HG03520 (cell line): ENCODE results near the gene DHCR7.
A peak's percentile ranks its signal among the peaks of the same experiment; 100 is the strongest.

Experiments used
- ATAC-seq: cut with Tn5 transposase; IDR thresholded peaks from one replicate; pipeline ENCODE4 v1.9.1; 2021; ENCODE audit warnings: mild to moderate bottlenecking, moderate library complexity; ENCODE audit not compliant: unreplicated experiment

Gene DHCR7, protein sequence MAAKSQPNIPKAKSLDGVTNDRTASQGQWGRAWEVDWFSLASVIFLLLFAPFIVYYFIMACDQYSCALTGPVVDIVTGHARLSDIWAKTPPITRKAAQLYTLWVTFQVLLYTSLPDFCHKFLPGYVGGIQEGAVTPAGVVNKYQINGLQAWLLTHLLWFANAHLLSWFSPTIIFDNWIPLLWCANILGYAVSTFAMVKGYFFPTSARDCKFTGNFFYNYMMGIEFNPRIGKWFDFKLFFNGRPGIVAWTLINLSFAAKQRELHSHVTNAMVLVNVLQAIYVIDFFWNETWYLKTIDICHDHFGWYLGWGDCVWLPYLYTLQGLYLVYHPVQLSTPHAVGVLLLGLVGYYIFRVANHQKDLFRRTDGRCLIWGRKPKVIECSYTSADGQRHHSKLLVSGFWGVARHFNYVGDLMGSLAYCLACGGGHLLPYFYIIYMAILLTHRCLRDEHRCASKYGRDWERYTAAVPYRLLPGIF

DNA sequence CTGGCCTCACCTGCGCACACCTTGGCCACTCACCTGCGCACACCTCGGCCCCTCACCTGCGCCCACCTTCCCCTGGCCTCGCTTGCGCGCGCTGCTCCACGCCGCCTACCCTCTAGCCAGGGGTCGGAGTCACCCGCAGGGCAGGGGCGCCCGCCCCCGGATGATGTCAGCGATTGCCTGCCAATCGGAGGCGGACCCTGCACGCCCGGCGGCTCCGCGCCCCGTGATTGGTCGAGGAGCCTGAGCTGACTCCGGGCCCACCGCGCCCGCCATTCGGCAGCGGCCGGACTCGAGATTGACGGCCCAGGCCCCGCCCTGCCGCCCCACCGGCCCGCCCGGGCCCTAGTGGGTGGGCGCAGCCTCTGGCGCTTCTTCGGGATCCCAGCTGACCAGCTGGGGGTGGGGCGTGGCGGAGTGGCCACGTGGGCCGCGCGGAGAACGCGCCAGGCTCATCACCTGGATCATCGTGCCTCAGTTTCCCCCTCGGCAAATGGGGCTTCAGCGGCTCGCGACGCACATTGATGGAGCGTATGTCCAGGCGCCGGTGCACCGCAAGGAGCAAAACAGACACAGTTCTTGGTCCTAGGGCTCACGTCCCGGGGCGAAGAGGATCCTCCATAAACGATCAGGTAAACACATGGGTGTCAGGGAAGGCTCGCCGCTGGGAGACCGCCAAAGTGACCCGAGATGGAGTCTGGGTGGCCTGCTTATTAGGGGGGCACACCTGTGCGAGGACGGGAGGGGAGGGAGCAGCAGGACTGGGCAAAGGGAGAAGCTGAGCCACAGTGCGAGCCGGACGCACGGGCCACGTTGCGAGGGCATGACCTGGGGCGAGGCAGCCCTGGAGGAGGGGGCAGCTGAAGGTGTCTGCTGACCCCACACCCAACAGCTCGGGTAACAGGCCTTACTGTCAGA lies at the start of gene DHCR7:
Gene DHCR7, minus strand, starts transcription at position 137 of the 915 bp plus-strand sequence. CDS start 3,441 bp downstream, outside the sequence.
- ATAC-seq: peak; percentile 76

DNA sequence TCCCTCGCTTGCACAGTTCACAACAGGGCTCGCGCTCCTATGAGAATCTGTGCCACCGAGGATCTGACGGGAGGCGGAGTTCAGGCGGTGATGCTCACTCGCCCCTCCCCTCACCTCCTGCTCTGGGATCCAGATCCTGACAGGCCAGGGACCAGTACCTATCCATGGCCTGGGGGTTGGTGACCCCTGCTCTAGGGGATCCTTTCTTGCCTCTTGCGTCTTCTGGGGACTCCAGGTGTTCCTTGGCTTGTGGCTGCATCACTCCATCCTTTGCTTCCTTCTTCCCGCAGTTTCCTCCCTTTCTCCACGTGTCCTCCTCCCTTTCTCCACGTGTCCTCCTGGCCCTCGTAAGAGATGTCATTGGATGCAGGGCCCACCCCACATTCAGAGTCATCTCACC lies 48.2 kb upstream of the DHCR7 start:
- ATAC-seq: no peak

DNA sequence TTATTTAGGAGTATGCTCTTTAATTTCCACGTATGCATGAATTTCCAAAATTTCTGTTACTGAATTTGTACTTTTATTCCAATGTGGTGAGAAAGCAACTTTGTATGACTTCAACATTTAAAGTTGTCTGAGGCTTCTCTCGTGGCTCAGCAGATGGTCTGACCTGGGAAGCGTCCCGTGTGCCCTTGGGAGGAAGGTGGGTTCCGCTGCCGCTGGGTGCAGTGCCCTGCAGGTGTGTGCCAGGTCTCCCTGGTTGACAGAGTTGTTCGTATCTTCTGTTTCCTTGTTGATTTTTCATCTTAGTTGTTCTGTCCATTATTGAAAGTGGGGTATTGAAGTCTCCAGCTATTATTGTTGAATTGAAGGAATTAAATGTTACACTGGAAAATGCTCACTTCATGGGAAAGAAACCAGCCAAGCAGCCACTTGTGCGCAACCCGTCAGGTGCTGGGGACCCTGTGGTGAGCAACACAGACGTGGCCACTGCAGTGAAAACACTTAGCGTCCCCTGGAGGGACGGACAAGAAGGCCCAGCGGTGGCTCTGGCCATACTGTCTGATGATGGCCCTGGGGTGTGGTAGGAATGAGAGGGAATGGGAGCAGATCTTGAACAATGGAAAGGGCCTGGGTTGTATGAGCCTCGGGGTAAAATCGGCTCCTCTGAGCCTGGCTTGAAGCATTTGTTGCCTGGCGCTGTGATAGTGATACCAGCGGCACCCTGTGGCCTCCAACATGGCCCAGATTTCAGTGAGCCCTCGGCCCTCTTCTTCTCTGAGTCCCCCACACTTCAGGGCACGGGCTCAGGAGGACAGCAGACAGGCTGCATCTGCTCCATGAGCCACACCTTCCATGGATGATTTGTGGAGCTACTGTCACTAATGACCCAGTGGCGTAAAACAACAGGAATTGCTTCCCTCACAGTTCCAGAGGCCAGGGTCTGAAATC lies 47.4 kb upstream of the DHCR7 start:
- no peak for ATAC-seq

DNA sequence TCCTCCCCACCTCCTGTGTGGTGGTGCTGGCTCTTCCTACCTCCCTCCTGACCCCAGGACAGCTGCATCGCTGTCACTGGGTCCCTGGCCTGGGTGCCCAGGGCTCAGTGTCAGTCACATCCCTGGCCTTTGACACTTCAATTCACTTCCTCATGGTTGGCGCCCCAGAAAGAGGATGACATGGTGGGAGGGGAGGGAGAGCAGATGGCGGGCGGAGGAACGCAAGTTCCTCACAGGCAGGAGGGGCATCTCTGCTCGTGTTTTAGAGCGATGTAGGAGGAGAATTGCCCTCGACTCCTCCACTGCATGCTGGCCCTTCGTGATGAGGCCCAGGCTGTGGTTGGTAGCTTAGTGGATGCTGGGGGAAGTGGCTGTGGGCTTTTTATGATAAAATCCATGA lies 43.7 kb upstream of the DHCR7 start:
- no peak for ATAC-seq

DNA sequence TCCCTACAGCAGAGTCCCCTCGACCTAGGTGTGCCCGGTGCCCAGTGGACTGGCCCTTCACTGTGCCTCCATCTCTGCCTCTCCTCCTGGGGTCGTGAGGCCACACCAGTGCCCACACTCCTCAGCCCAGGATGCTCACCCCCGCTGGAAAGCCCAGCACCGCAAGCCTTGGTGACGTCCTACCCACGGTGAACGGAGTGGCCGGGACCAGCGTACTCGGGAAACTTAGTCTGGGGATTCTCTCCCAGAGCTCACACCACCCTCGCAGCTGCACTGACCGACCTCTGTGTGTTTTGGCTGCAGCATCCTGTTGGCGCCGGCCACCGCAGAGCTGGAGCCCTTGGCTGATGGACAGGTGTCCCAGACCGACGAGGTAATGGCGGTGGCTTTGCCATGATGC lies 43.3 kb upstream of the DHCR7 start:
- no peak for ATAC-seq

DNA sequence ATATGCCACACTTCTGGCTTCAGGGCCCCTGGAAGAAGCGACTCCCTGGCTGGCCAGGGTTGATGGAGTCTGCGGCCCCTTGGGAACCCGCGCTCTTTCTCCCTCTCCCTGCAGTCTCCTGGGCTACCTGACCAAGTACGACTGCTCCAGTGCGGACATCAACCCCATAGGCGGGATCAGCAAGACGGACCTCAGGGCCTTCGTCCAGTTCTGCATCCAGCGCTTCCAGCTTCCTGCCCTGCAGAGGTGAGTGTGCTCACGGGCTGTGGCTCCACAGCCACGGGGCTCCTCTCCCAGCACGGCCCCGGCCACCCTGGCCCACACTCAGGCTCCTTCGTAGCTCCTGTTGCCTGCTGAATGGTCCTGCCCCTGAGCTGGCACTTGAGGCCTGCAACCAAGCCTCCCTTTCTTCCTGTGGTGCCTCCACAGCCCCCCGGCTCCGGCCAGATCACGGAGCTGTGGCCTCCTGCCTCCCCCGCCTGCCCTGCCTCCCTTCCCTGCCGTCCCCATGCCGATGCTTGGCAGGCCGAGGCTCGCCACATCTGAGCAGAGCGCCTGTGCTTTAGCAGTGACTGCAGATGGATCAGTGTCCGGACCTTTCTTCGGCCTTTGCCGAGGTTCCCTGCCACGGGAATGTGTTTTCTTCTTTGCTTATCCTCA lies 42.7 kb upstream of the DHCR7 start:
- ATAC-seq: no peak

DNA sequence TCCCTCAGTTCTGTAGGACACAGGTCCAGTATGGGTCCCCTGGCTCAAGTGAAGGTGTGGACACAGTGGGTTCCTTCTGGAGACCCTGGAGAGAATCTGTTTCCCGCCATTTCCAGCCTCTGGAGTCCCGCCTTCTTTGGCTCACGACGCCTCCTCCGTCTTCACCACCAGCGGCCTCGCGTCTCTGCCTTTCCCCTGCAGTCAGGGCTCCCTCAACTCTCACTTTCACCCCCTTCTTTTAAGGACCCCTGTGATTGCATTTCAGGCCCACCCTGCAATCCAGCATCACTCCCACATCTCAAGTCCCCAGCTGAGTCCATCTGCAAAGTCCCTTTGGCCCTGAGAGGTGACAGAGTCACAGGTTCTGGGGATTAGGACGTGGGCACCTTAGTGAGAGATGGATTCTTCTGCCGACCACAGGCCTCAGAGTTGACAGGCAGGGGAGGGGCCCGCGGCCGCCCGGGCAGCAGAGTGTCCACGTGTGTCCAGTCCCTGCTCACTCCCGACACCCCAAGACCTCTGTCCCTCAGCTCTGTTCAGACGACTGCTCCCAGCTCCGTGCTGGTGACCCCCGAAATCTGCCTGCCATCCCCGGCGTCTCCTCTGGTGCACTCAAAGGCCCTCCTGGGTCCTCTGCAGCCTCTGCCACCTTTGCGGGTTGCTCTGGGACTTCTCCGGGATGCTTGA lies 42.0 kb upstream of the DHCR7 start:
- ATAC-seq: no peak

DNA sequence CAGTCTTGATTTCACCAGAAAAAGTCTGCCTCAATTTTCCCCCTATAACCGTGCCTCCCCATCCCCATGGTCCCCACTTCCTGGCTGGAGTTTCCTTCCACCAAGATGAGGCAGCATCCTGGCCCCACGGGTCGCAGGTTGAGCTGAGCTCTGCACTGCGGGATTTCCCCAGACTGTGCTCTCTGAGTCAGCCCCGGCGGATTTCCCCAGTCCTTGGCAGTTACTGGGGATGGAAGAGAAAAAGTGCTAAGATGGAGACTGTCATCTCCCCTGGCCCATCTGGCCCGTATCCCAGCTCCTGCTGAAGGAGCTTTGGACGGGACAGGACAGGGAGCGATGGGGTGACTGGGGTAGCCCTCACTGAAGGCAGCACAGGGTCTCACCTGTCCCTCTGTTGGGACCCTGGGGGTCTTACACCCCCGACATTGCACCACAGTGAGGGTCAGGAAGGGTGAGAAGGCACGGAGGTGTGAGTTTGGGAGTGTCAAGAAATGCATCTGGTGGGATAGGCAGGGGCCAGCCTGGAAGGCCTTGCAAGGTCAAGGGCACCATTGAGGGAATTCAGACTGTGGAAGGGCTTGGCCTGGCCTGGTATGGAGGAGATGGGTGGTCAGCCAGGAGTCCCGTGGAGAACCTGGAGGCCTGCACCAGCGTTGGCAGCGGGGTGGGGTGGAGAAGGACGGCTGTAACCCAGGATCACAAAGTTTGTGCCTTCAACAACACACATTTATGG lies 41.3 kb upstream of the DHCR7 start:
- no peak for ATAC-seq

DNA sequence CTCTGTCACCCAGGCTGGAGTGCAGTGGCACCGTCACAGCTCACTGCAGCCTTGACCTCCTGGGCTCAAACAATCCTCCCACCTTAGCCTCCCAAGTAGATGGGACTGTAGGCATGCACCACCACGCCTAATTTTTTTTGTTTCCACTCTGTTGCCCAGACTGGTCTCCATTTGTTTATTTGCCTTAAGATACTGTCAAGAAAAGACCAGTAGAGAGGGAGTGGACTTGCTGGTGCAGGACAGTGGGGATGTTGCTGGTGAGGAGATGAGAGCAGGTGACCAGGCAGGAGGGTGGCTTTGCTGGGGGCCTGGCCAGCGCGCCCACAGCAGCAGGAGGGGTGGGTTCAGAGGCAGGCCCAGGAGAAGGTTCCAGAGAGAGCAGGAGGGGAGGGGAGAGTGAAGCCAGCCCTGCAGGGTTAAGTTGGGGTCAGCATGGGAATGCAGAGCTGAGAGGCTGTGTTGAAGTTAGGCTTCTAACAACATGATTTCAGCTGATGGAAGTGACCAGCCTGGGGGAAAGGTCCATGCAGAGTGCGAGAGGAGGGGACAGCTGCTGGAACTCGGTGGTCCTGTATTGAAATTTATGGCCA lies 40.6 kb upstream of the DHCR7 start:
- no peak for ATAC-seq

DNA sequence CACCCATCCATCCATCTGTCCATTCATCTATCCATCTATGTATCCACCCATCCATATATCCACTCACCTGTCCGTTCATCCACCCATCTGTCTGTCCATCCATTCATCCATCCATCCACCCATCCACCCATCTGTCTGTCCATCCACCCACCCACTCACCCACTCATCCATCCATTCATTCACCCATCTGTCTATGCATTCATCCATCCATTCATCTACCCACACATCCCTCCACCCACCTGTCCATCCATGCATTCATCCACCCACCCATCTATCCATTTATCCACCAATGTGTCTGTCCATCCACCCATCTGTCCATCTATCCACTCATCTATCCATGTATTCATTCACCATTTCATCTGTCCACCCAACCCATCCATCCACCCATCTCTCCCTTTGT lies 38.1 kb upstream of the DHCR7 start:
- no peak for ATAC-seq

DNA sequence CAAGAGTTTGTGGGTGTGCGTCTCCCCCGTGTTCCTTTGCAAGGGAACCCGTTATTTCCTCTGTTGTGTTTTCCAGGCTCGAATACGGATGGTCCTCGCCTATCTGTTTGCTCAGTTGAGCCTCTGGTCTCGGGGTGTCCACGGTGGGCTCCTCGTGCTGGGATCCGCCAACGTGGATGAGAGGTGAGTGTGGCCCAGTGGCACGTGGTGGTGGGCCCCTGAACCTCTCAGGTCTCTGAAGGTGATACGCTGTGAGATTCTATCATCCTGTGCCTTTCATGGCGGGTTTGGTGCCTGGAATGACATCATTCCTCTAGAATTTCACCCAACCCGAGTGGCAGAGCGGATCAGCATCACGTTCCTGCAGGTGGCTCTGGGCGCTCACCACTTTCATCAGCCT lies 37.3 kb upstream of the DHCR7 start:
- no peak for ATAC-seq

DNA sequence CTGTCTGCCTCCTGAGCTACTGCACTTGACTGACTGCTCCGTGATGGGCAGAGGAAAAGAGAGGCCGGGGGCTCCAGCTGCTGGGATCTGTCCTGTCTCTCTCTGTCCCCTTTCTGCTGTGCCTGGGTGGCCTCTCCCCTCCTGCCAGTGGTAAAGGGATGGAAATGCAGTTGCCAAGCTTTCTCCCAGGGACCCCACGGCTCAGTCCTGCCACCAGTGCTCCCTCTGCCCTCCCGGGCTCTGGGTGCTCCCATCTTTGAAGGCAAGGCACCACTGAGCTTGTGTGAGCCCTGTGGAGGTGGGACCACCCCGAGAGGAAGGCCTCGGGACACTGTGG lies 36.8 kb upstream of the DHCR7 start:
- no peak for ATAC-seq

DNA sequence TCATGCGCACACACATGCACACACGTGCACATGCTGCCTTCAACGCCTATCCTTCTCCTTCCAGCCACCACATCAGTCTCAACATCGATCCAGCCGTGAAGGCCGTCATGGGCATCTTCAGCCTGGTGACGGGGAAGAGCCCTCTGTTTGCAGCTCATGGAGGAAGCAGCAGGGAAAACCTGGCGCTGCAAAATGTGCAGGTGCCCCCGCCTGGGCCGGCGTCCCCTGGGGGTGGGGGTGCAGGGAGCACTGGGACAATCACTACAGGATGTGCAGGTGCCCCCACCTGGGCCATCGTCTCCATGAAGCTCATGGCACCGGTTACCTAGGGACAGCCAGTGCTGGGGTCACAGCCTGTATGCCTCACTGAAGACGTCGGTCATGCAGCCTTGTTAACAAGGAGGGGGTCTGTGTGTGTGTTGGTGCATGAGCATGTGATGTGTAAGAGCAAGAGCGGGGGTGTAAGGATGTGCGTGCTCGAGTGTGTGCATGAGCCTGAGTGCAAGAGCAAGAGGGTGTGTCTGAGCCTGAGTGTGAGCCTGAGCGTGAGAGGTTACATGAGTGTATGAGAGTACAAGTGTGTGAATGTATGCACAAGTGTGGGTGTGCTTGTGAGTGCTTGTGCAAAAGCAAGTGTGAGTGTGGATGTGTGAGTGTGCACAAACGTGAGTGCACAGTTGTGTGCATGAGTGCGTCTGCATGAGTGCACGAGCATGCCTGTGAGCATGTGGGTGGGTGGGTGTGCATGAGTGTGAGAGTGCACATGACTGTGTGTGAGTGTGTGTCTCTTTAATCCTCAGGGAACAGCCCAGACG lies 36.3 kb upstream of the DHCR7 start:
- ATAC-seq: no peak

DNA sequence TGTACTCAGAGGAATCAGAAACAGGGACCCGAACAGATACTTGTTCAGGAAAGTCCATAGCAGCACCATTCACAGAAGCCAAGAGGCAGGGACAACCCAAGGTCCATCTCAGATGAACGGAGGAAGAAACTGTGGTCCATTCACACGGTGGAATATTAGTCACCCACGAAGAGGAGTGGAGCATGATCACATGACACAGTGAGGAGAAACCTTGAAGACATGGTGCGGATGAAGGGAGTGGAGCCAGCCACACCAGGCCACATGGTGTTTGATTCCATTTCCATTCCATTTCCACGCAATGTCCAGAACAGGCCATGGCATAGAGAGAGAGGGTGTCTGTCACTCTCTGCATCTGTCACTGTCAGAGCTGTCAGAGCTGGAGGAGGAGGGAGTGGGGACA lies 35.5 kb upstream of the DHCR7 start:
- no peak for ATAC-seq

DNA sequence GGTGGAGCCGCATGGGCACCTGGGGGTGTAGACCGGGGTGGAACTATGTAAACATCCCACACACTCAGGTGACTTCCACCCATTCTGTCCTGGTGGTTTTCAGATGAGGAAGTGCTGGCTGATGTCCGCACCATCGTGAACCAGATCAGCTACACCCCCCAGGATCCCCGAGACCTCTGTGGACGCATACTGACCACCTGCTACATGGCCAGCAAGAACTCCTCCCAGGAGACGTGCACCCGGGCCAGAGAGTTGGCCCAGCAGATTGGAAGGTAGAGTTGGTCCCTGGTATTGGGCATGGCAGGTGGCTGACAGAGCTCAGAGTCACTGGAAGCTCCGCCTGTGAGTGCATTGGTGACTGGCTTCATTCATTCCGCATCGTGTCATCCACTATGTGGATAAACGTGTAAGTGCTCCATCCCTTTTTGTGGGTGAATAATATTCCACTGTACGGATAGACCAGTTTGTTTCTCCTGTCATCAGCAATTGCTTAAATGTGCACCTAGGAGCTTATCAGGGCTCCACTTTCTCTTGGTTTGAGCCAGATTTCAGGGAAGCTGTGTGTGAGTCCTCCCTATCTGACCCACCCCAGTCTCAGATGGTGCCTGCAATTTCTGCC lies 34.7 kb upstream of the DHCR7 start:
- no peak for ATAC-seq

DNA sequence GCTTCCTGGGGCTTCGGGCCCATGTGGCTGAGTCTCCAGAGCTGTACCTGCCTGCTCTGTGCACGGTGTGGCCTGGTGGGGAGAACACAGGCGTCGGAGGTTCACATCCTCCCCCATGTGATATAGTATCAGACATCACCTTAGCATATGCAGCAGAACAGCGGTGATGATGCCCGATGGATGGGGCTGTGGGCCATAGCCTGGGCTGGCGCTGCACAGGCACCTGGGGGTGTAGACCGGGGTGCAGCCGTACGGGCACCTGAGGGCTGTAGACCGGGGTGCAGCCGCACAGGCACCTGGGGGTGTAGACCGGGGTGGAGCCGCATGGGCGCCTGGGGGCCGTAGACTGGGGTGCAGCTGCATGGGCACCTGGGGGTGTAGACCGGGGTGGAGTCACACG lies 34.0 kb upstream of the DHCR7 start:
- ATAC-seq: no peak
